HepG2 (cell line): Measurements from ENCODE around the gene NARS2. TPM values are rescaled to one million over a fixed set of nuclear protein-coding genes. Genes with fewer than 3 reads are reported as not detected.
A peak's percentile ranks its signal among the peaks of the same experiment; 100 is the strongest.

Source experiments
- HNRNPH1 ChIP-seq: fragments of 200-400 bp; formaldehyde crosslinking; optimal IDR thresholded peaks from 2 replicates; pipeline ENCODE3; 2017; ENCODE audit warnings: mild to moderate bottlenecking, low read depth, low read length
- JDP2 ChIP-seq: sonication (generic); formaldehyde crosslinking; IDR thresholded peaks from 2 replicates; pipeline ENCODE4 v1.8.1; 2022; ENCODE audit warnings: missing genetic modification reagents, borderline replicate concordance
- KMT2A ChIP-seq: sonication (generic); formaldehyde crosslinking; IDR thresholded peaks from 2 replicates; pipeline ENCODE4 v1.4.0; 2020; ENCODE audit warnings: missing genetic modification reagents
- NKX3-1 ChIP-seq: sonication (generic); formaldehyde crosslinking; IDR thresholded peaks from 2 replicates; pipeline ENCODE4 v1.5.0; 2020; ENCODE audit warnings: missing genetic modification reagents
- PRDM4 ChIP-seq: sonication (generic); formaldehyde crosslinking; IDR thresholded peaks from 2 replicates; pipeline ENCODE4 v1.9.0; 2021; ENCODE audit warnings: missing genetic modification reagents, borderline replicate concordance
- ZNF318 ChIP-seq: sonication (generic); formaldehyde crosslinking; IDR thresholded peaks from 2 replicates; pipeline ENCODE4 v1.4.0; 2020; ENCODE audit warnings: mild to moderate bottlenecking, missing genetic modification reagents
- ZNF850 ChIP-seq: sonication (generic); formaldehyde crosslinking; conservative IDR thresholded peaks from 2 replicates; pipeline ENCODE4 v1.9.0; 2021; ENCODE audit warnings: mild to moderate bottlenecking, missing genetic modification reagents
- ZXDC ChIP-seq: sonication (generic); formaldehyde crosslinking; IDR thresholded peaks from 2 replicates; pipeline ENCODE4 v1.5.0; 2020; ENCODE audit warnings: mild to moderate bottlenecking, missing genetic modification reagents
- polyA plus RNA-seq, 8 experiments: library from polyadenylated mRNA; depleted of rRNA in 3 of 8; stranded (reverse) in 7 of 8; unstranded in 1 of 8; fragments of >200 nt; fragmentation: Illumina TruSeq in 4 of 8; extraction: Trizol in 4 of 8; gene quantifications; 2 replicates each; pipeline versions ENCODE4 v1.2.1 to v1.2.3, GENCODE V29; 2011 to 2016; ENCODE audit warnings: low read depth in 4 of 8, missing spikeins in 1 of 8, mixed read lengths in 1 of 8; ENCODE audit not compliant: insufficient read depth in 1 of 8
- total RNA-seq, 5 experiments: library from RNA; depleted of rRNA; stranded (reverse); fragments of >200 nt; fragmentation: Illumina TruSeq; extraction: Trizol; gene quantifications; 2 replicates each; pipeline ENCODE4 v1.2.3, GENCODE V29; 2016; ENCODE audit warnings: low read depth in 1 of 5
- TF ChIP-seq, protein P1 (sequence below): sonication (generic); formaldehyde crosslinking; IDR thresholded peaks from 2 replicates; pipeline ENCODE4 v1.4.0; 2020; ENCODE audit warnings: low read depth, mild to moderate bottlenecking, missing genetic modification reagents
- TF ChIP-seq, protein P2 (sequence below): sonication (generic); formaldehyde crosslinking; IDR thresholded peaks from 2 replicates; pipeline ENCODE4 v1.4.0; 2020; ENCODE audit warnings: missing genetic modification reagents

Gene NARS2
- total and polyA plus RNA-seq, 2 of the 13 experiments (the other 11 are each of a cell fraction or from before 2014, with no cell fraction given) = 45.9 to 65.0 TPM

DNA sequence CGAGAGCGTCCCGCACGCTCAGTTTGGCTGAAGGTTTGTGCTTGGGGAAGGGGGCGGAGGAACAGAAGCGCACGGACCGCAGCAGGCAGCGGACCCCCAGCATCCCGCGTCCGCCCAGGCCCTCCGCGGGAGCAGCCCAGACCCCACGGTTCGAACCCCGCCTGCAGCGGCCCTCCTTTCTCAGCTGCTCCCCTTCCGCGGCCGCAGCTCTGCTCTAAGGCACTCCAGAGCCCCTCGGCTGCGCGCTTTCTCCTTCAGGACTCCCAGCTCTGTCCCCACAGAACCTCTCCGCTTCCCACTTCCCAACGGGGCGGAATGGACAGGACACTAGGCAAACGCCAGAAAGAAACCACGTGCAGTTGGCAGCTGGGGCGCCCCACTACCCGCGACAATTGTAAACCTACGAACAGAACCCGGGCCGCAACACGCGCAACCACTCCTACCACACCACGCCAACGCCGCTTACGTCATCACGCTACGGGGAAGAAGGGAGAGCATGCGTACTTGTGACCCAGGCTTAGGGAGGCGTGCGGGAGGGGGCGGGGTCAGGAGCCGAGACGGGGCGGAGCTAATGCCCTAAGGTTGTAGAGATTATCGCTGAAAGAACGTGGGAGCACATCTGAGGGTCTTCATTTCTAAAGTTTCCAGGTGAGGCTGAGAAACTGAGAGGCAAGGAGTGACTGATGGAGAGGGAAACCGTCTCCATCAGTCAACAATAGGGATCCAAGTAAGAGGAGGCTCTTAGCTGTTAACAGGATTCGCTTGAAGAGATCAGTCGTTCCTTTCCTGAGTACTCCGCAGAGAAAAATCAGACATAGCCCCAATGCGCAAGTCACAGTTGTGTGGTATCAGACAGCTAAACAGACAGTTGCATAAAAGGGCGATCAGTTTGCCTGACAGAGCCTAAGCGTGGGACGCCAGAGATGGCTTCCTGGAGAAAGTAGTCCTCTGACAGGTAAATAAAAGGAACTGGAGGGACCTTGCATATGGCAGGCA lies at the start of gene NARS2 (continued):
- no peak; the same call in 1 of the 2 replicates for TF ChIP-seq ZNF318
- TF ChIP-seq, protein P1, sequence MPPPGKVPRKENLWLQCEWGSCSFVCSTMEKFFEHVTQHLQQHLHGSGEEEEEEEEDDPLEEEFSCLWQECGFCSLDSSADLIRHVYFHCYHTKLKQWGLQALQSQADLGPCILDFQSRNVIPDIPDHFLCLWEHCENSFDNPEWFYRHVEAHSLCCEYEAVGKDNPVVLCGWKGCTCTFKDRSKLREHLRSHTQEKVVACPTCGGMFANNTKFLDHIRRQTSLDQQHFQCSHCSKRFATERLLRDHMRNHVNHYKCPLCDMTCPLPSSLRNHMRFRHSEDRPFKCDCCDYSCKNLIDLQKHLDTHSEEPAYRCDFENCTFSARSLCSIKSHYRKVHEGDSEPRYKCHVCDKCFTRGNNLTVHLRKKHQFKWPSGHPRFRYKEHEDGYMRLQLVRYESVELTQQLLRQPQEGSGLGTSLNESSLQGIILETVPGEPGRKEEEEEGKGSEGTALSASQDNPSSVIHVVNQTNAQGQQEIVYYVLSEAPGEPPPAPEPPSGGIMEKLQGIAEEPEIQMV (CRISPR knock-in tag) = peak; percentile 68
- no peak for TF ChIP-seq HNRNPH1
- TF ChIP-seq ZXDC (CRISPR knock-in tag) = no peak
- TF ChIP-seq NKX3-1 (CRISPR knock-in tag) = peak; percentile 19; the same call in 1 of the 2 replicates
- TF ChIP-seq ZNF850 (CRISPR knock-in tag) = no peak
- TF ChIP-seq, protein P2, sequence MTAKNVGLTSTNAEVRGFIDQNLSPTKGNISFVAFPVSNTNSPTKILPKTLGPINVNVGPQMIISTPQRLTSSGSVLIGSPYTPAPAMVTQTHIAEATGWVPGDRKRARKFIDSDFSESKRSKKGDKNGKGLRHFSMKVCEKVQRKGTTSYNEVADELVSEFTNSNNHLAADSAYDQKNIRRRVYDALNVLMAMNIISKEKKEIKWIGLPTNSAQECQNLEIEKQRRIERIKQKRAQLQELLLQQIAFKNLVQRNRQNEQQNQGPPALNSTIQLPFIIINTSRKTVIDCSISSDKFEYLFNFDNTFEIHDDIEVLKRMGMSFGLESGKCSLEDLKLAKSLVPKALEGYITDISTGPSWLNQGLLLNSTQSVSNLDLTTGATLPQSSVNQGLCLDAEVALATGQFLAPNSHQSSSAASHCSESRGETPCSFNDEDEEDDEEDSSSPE (CRISPR knock-in tag) = peak; percentile 36
- no peak for TF ChIP-seq PRDM4 (CRISPR knock-in tag)
- TF ChIP-seq JDP2 (CRISPR knock-in tag) = no peak
- TF ChIP-seq KMT2A = peak; percentile 79
